NCI-H524 (cell line): ENCODE results near the gene RREB1.

Source experiments
- DNase-seq, 2 experiments: peaks; one replicate each; lab custom pipeline; 2025; lab: John Stamatoyannopoulos, UW

RREB1 gene

GRCh38 chr6:7195339-7196018, 87.7 kb downstream of the RREB1 start:
- DNase-seq, result no peak

- DNase-seq, result no peak
Measured at GRCh38 chr6:7196019-7196402, 88.2 kb downstream of the RREB1 start.

- no peak for DNase-seq
Measured at GRCh38 chr6:7196685-7197283, 89.0 kb downstream of the RREB1 start.

GRCh38 chr6:7197747-7198146, 90.0 kb downstream of the RREB1 start:
- DNase-seq, result no peak

- no peak for DNase-seq
Measured at GRCh38 chr6:7198833-7199800, 91.4 kb downstream of the RREB1 start.

GRCh38 chr6:7200598-7201443, 93.1 kb downstream of the RREB1 start:
- DNase-seq, result no peak

GRCh38 chr6:7201444-7201731, 93.6 kb downstream of the RREB1 start:
- DNase-seq, result no peak

GRCh38 chr6:7201732-7202541, 94.2 kb downstream of the RREB1 start:
- no peak for DNase-seq

- no peak for DNase-seq
Measured at GRCh38 chr6:7202950-7203349, 95.2 kb downstream of the RREB1 start.

GRCh38 chr6:7203939-7204338, 96.2 kb downstream of the RREB1 start:
- no peak for DNase-seq

GRCh38 chr6:7204726-7205125, 97.0 kb downstream of the RREB1 start:
- DNase-seq, result no peak

- no peak for DNase-seq
Measured at GRCh38 chr6:7207720-7208119, 100.0 kb downstream of the RREB1 start.

- no peak for DNase-seq
Measured at GRCh38 chr6:7213416-7213815, 105.7 kb downstream of the RREB1 start.

- no peak for DNase-seq
Measured at GRCh38 chr6:7214468-7214867, 106.7 kb downstream of the RREB1 start.

GRCh38 chr6:7215131-7215530, 107.4 kb downstream of the RREB1 start:
- no peak for DNase-seq

- no peak for DNase-seq
Measured at GRCh38 chr6:7215798-7216231, 108.1 kb downstream of the RREB1 start.

GRCh38 chr6:7216941-7217621, 109.3 kb downstream of the RREB1 start:
- DNase-seq, result no peak

GRCh38 chr6:7218406-7218988, 110.7 kb downstream of the RREB1 start:
- no peak for DNase-seq

- no peak for DNase-seq
Measured at GRCh38 chr6:7219310-7219709, 111.5 kb downstream of the RREB1 start.

- DNase-seq, result no peak
Measured at GRCh38 chr6:7222197-7222596, 114.4 kb downstream of the RREB1 start.
